SJSA1 (cell line): ENCODE measurements around the gene GRAP2. TPM values are rescaled to one million over a fixed set of nuclear protein-coding genes. Genes with fewer than 3 reads are reported as not detected.

Source experiments
- DNase-seq, 2 experiments: peaks; one replicate each; pipeline ENCODE4 v3.0.0-alpha.2; 2015 to 2020; ENCODE audit warnings: low spot score in 2 of 2, low read depth in 1 of 2
- H3K27ac ChIP-seq: fragments of 250-450 bp; sonication (Bioruptor Pico); 2 replicates; pipeline ENCODE4 v1.5.1; 2020; ENCODE audit warnings: mild to moderate bottlenecking, moderate library complexity
- H3K27me3 ChIP-seq: fragments of 250-450 bp; sonication (Bioruptor Pico); replicated peaks from 2 replicates; pipeline ENCODE4 v1.5.1; 2020; ENCODE audit warnings: mild to moderate bottlenecking, moderate library complexity
- H3K36me3 ChIP-seq: fragments of 250-450 bp; sonication (Bioruptor Pico); 2 replicates; pipeline ENCODE4 v1.5.1; 2020; ENCODE audit warnings: mild to moderate bottlenecking
- H3K4me1 ChIP-seq: fragments of 250-450 bp; sonication (Bioruptor Pico); replicated peaks from 2 replicates; pipeline ENCODE4 v1.6.1; 2021; ENCODE audit warnings: mild to moderate bottlenecking
- H3K4me3 ChIP-seq: fragments of 250-450 bp; sonication (Bioruptor Pico); 2 replicates; pipeline ENCODE4 v1.5.1; 2020; ENCODE audit warnings: mild to moderate bottlenecking
- H3K9me3 ChIP-seq: fragments of 250-450 bp; sonication (Bioruptor Pico); replicated peaks from 2 replicates; pipeline ENCODE4 v1.5.1; 2020; ENCODE audit warnings: mild to moderate bottlenecking
- total RNA-seq: library from RNA; depleted of rRNA; stranded (reverse); fragments of >200 nt; shearing (Covaris generic); gene quantifications from 2 replicates; pipeline ENCODE4 v1.2.3, GENCODE V29; 2014

GRAP2 gene
- total RNA-seq, 1 experiment from 2014 or later: 0.61 TPM

DNA sequence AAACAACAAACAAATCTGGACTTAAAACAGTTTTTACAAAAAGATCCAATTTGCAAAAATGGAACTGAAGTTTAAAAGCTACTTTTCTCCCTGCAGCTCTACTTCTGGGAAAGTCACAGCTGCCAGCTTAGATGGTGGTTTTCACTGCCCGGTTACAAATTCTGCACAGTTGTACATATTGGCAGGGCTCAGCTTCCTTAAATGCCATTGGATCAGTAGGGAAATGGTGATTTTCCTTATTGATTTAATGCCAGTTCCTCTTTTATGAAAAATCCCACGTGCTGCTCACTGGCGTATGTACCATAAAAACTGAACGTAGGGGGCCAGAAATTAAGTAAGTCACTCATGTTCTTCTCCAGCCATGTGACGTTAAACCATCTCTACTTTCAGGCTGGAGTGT, 22.8 kb downstream of the GRAP2 start:
- Histone ChIP-seq H3K9me3 (no peaks in the 10 kb centered on the region), H3K36me3 (no peaks in the 10 kb centered on the region), H3K27ac (no peak overlapping the region), H3K4me3 (no peak overlapping the region), H3K4me1 (no peaks in the 10 kb centered on the region), H3K27me3 (peaks cover 16% of the 10 kb centered on the region; the same call in 1 of the 2 replicates)
- no peak for DNase-seq

DNA sequence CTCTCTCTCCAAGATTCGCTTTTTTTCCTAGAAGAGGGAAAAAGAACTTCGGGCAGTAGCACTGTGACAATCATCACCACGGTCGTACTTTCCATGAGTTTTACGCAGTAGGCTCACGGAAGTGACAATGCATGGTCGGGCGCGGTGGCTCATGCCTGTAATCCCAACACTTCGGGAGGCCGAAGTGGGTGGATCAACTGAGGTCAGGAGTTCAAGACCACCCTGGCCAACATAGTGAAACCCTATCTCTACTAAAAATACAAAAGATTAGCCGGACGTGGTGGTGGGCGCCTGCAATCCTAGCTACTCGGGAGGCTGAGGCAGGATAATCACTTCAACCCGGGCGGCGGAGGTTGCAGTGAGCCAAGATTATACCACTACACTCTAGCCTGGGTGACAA, 23.4 kb downstream of the GRAP2 start:
- no peak overlapping the region for H3K4me3 ChIP-seq
- peaks cover 16% of the 10 kb centered on the region; the same call in 1 of the 2 replicates for H3K27me3 ChIP-seq
- no peaks in the 10 kb centered on the region for H3K36me3 ChIP-seq
- no peak for DNase-seq
- no peaks in the 10 kb centered on the region for H3K4me1 ChIP-seq
- no peak overlapping the region for H3K27ac ChIP-seq
- H3K9me3 ChIP-seq: no peaks in the 10 kb centered on the region; the same call in 1 of the 2 replicates

DNA sequence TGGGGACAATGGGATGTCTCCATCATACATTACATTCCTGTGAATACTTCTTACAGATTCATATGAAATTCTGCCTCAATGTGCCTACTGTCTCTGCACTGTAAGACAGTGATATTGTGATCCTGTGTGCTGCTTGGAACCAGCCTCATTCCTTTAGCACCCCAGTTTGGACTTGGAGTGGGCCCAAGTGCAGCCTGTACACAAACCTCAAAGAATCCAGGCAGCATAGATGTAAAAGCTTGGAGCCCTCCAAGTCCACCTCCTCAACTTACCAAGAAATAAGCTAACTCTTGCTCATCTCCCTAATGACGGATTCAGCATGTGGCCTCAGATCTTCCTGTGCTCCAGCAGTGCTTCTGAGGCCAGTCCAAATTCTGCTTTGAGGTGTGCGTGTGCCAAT, 24.4 kb downstream of the GRAP2 start:
- Histone ChIP-seq H3K9me3 (no peaks in the 10 kb centered on the region; the same call in 1 of the 2 replicates), H3K27ac (no peak overlapping the region), H3K27me3 (peaks cover 16% of the 10 kb centered on the region; the same call in 1 of the 2 replicates), H3K4me3 (no peak overlapping the region), H3K36me3 (no peaks in the 10 kb centered on the region), H3K4me1 (no peaks in the 10 kb centered on the region)
- no peak for DNase-seq

DNA sequence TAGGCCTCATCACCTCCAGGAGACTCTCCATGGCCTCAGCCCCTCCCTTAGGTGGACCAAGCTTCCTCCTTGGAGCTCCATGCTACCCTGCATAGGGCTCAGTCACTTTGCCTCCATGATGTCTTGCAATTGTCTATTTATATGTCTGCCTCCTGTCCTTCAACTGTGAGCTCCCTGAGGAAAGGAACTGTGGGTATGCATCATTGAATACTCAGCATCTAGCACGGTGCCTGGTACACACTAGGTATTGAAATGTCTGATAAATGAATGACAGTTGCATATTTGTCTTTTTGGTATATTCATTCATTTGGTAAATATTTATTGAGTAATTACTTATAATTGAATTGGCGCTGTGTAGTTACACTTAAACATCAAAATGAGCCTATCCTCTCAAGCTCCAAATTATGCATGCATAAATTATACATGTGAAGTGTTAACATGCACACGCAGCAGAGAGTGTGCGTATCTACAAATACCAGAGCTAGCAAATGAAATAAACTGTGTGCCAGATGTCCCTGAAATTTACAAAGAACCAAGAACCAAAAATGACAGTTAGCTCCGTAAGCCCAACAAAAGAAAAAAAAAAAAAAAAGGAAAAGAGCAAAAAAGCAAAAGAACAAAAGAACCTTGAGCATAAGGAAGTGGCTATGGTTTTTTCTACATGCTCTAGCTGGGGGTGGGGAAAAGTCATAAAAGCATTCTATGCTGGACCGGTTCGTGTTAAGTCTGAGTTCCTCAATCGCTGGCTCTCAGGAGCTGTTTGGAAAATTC, 25.2 kb downstream of the GRAP2 start:
- Histone ChIP-seq H3K4me3 (no peak overlapping the region), H3K9me3 (no peaks in the 10 kb centered on the region; the same call in 1 of the 2 replicates), H3K4me1 (no peaks in the 10 kb centered on the region), H3K27me3 (peaks cover 19% of the 10 kb centered on the region; the same call in 1 of the 2 replicates), H3K27ac (no peak overlapping the region), H3K36me3 (no peaks in the 10 kb centered on the region)
- DNase-seq: no peak

DNA sequence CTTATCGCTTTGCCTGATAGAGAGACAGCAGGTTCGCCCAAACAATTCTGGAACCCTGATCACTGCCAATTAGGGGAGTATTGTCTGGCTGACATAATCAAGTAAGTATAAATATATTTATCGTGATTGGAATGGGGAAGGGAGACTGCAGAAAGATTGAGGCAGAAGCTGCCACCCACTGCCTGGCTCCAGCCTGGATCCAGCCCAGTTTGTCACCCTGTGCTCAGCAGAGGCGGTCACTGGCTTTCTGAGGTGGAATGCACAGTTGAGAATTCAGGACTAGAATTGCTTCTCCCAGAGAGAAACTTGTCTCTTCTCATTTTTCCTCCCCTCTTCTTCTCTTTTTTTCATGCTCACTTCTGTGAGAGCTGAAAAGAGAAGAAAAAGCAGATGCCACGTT, 25.9 kb downstream of the GRAP2 start:
- Histone ChIP-seq H3K36me3 (no peaks in the 10 kb centered on the region), H3K9me3 (no peaks in the 10 kb centered on the region; the same call in 1 of the 2 replicates), H3K4me3 (no peak overlapping the region), H3K27ac (no peak overlapping the region), H3K4me1 (no peaks in the 10 kb centered on the region), H3K27me3 (peaks cover 20% of the 10 kb centered on the region)
- no peak for DNase-seq

DNA sequence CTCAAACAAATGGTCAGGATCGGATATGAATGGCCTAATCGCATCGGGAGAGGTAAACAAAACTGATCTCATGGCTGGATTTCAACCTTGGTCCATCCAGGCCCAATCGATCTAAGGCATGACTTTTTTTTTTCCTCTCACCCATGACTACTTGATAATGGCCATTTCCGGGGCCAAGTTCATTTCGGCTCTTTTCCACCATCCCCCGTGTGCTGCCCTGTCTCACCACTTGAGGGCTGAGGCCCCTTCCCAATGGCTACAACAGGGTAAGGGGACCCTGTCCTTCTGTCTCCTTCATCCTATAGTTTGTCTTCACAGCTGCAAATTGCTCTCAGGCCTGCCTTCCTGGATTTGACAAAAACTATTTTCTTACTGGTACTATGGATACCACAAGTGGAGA, 26.7 kb downstream of the GRAP2 start:
- peaks cover 18% of the 10 kb centered on the region for H3K27me3 ChIP-seq

DNA sequence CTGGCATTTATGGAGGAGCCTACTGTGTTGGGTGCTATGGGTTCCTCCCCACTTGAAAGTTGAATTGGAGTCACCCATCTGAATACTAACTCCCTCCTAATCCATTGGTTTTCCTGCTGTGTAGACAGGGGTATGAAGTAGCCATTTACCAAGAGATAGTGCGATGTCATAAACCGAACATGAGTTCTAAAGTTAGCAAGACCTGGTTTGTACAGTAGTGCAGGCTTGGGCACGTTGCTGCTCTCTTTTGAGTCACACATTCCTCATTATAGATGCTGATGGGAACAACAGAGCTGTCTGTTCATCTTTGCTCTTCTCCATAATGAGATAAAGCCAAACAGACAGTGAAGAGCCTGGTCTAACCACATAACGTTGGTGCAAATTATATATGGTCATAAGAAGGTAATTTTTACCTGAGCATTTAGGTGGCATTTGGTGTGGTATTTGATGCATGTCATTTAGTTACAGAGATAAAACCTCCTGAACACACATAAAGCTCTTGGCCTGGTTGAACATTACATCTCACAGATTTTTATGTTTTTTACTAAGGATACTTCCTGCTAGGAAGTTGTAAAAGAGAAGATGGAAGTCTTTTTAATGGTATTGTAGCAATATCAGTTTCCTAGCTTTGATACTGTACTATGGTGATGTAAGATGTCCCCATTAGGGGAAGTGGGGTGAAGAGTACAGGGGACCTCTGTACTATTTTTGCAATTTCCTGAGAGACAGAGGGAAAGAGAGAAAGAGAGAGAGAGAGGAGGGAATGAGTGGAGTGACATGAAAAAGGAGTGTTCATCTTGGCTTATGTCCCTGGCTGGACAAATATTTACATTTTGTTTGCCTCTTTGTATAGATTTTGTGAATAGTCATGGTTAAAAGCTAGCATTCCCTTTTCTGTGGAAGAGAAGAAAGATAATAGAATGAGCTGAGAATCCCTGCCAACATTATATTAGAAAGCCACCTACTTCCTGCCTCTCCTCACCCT, 27.9 kb downstream of the GRAP2 start:
- H3K9me3 ChIP-seq: no peaks in the 10 kb centered on the region; the same call in 1 of the 2 replicates
- H3K27ac ChIP-seq: no peak overlapping the region
- peaks cover 12% of the 10 kb centered on the region for H3K27me3 ChIP-seq

More for the DNA sequence above, 26.7 kb downstream of the GRAP2 start:
- no peaks in the 10 kb centered on the region for H3K4me1 ChIP-seq
- H3K27ac ChIP-seq: no peak overlapping the region
- DNase-seq: no peak
- H3K36me3 ChIP-seq: no peaks in the 10 kb centered on the region
- H3K4me3 ChIP-seq: no peak overlapping the region
- H3K9me3 ChIP-seq: no peaks in the 10 kb centered on the region; the same call in 1 of the 2 replicates

DNA sequence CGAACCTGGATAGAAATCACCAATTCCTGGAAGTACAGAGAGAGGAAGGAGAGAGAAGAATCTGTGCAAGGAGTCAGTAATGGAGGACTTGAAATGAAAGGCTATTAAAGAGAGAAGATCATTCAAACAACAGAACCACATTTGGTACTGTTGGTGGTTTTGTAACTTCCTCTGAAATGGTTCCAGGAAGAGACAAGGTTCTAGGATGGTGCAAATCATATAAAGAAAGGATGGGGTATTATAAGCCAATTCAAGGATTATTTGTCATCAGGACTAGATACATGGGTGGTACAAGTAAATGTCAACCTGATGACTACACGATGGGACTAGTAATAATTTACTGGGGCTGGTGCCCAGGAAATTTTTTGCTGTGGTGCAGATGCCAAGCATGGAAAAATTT, 30.4 kb downstream of the GRAP2 start:
- H3K27ac ChIP-seq: no peak overlapping the region

More for the DNA sequence above, 27.9 kb downstream of the GRAP2 start:
- Histone ChIP-seq H3K4me3 (no peak overlapping the region), H3K36me3 (no peaks in the 10 kb centered on the region), H3K4me1 (no peaks in the 10 kb centered on the region)
- no peak for DNase-seq

DNA sequence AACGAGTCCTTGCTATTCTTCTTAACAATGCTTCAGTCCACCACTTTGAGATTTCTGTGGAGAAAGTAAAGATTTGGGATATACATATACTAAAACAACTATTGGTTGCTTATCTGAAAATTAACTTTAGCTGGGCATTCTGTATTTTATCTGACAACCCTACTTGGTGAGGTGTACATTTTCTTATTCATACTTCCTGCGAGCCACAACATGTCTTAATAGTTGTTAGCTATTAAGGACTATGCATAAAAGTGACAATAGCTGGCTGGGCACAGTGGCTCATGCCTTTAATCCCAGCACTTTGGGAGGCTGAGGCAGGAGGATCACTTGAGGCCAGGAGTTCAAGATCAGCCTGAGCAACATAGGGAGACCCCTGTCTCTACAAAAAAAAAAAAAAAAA, 31.3 kb downstream of the GRAP2 start:
- no peak overlapping the region for H3K4me3 ChIP-seq
- H3K27me3 ChIP-seq: peaks cover 9% of the 10 kb centered on the region
- H3K27ac ChIP-seq: no peak overlapping the region
- no peaks in the 10 kb centered on the region; the same call in 1 of the 2 replicates for H3K9me3 ChIP-seq
- no peaks in the 10 kb centered on the region for H3K4me1 ChIP-seq
- H3K36me3 ChIP-seq: no peaks in the 10 kb centered on the region
- no peak for DNase-seq

More for the DNA sequence above, 30.4 kb downstream of the GRAP2 start:
- DNase-seq: no peak
- H3K27me3 ChIP-seq: peaks cover 9% of the 10 kb centered on the region
- H3K4me1 ChIP-seq: no peaks in the 10 kb centered on the region
- no peaks in the 10 kb centered on the region for H3K36me3 ChIP-seq
- H3K9me3 ChIP-seq: no peaks in the 10 kb centered on the region; the same call in 1 of the 2 replicates
- no peak overlapping the region for H3K4me3 ChIP-seq

DNA sequence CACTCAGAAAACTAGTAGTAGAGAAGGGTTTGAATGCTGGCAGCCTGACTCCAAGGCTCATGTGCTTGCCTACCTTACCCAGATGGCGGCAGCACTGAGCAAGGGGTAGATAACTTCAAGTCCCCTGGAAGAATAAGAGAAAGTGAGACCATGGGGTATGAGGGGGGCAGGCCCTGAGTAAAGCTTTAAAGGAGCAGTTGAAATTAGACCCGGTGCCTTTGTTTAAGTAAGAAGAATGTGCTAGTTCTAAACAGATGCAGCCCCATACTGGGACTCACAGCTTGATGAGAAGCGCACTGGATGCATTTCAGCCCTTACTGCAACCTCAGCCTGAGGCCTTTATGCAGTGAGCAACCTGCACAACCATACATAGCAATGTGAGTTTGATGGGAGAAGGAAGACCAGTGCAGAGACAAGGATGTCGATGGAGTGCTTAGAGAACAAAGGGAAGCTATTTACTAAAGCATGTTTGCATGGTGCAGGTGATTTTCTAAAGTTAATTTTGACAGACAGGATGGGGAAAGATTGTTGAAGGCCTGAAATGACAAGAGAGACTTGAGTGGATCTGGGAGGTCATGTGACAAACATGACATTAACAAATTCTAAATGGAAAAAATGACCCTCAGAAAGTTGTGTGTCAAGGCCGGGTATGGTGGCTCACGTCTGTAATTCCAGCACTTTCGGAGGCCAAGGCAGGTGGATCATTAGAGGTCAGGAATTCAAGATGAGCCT, 32.2 kb downstream of the GRAP2 start:
- H3K4me1 ChIP-seq: no peaks in the 10 kb centered on the region
- H3K4me3 ChIP-seq: no peak overlapping the region
- H3K36me3 ChIP-seq: no peaks in the 10 kb centered on the region
- DNase-seq: peak in 1 of 2 experiments; percentile 18
- H3K9me3 ChIP-seq: no peaks in the 10 kb centered on the region; the same call in 1 of the 2 replicates
- H3K27ac ChIP-seq: no peak overlapping the region
- peaks cover 9% of the 10 kb centered on the region for H3K27me3 ChIP-seq

DNA sequence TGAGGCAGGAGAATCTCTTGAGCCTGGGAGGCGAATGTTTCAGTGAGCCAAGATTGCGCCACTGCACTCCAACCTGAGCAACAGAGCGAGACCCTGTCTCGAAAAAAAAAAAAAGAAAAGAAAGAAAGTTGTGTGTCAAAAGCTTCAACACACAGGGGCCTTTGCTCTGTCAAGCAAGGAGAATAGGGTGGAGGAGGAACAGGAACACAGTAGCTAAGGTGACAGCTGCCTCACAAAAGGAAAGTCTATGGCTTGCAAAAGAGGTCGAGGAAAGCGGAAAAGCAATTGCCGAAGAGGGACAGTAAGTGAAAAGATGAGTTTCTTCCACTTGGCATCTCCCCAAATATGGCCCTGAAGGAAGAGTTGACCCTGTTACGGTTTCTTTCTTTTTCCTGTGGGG, 32.9 kb downstream of the GRAP2 start:
- DNase-seq: no peak
- Histone ChIP-seq H3K4me3 (no peak overlapping the region), H3K36me3 (no peaks in the 10 kb centered on the region), H3K27me3 (peaks cover 5% of the 10 kb centered on the region), H3K9me3 (no peaks in the 10 kb centered on the region; the same call in 1 of the 2 replicates), H3K27ac (no peak overlapping the region), H3K4me1 (no peaks in the 10 kb centered on the region)

DNA sequence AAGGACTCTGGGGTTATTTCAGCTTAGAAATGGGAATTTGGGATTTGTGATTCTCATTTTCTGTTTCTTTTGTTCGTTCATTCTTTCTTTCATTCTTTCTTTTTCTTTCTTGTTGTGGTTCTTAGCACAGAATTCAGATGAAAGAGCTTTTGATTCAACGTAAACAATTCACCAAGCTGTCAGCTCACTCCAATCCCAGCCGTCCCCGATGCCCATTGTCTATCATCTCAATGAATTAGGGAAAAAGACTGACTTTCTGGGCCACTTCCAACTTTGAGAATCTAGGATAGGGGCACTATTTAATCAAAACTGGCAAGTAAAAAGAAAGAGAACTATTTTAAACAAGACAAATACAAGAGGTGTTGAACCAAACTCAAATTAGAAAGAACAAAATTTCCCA, 34.2 kb downstream of the GRAP2 start:
- no peak for DNase-seq
- no peak overlapping the region for H3K27ac ChIP-seq
- peaks cover 5% of the 10 kb centered on the region for H3K27me3 ChIP-seq
- no peaks in the 10 kb centered on the region for H3K4me1 ChIP-seq
- H3K36me3 ChIP-seq: no peaks in the 10 kb centered on the region
- H3K4me3 ChIP-seq: no peak overlapping the region
- H3K9me3 ChIP-seq: no peaks in the 10 kb centered on the region

DNA sequence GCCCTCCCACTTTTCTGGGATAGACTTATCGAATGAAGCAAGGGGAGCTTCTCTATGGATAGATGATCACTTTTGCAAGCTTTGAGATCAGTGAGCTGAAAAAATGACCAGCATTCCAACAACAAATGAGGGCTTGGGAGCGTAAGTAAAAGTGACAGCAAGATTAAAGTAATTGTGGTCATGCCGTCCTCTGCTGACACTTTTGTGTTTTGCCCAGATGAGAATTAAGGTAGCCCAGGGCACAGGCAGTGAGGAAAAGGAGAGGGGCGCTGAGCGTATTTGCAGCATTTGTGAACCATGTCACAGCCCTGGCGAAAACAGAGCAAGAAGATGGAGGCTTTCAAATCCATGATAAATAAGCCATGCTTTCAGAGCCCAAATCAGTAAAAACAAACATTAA, 34.7 kb downstream of the GRAP2 start:
- H3K4me1 ChIP-seq: no peaks in the 10 kb centered on the region
- DNase-seq: no peak
- no peaks in the 10 kb centered on the region for H3K9me3 ChIP-seq
- H3K27me3 ChIP-seq: peaks cover 5% of the 10 kb centered on the region
- no peaks in the 10 kb centered on the region for H3K36me3 ChIP-seq
- no peak overlapping the region for H3K27ac ChIP-seq
- no peak overlapping the region for H3K4me3 ChIP-seq
